ENCODE measurements around the gene ATXN10.

DNA sequence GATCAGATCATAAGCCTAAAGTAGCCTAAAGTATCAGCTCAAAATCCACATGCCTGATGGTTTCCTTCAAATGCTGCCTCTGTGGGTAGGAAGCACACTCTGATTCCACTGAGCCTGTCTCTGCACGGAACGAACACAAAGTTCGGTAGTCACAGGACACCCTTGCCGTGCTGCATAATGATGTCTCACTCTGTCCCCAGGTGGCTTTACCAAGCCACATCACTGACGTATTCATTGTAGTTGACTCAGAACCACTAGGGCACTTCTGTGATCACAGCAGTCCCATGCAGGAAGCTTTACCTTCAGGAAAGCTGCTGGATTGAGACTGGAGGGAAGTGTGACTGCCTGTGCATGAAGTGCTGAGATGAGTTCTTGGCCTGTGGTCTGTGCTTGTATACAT is 147.7 kb downstream of the ATXN10 start:
- TF ChIP-seq ELF4 (IDR thresholded peaks at IDR 0.05) = no peak
- no peak for TF ChIP-seq TARDBP (IDR thresholded peaks at IDR 0.05)
- TF ChIP-seq SUZ12 (IDR thresholded peaks at IDR 0.05) = no peak
- TF ChIP-seq SP1 (IDR thresholded peaks at IDR 0.05) = no peak
- no peak for TF ChIP-seq FOXK2 (IDR thresholded peaks at IDR 0.05)
- TF ChIP-seq CTBP1 (IDR thresholded peaks at IDR 0.05; ENCODE audit: borderline replicate concordance) = no peak
- TF ChIP-seq NFRKB (IDR thresholded peaks at IDR 0.05) = no peak
- no peak for TF ChIP-seq BHLHE40 (IDR thresholded peaks at IDR 0.05; ENCODE audit: borderline replicate concordance)
- TF ChIP-seq FOXA1 (IDR thresholded peaks at IDR 0.05) = no peak
- TF ChIP-seq FOXM1 (IDR thresholded peaks at IDR 0.05; ENCODE audit: borderline replicate concordance) = no peak
